ENCODE measurements around the gene HIVEP3. TPM values are rescaled to one million over a fixed set of nuclear protein-coding genes. Genes with fewer than 3 reads are reported as not detected.

HIVEP3 gene
- total and polyA plus RNA-seq, 2 of the 13 experiments (the other 11 are each of a cell fraction or from before 2014, with no cell fraction given), result 0.05 TPM; not detected in 1

DNA sequence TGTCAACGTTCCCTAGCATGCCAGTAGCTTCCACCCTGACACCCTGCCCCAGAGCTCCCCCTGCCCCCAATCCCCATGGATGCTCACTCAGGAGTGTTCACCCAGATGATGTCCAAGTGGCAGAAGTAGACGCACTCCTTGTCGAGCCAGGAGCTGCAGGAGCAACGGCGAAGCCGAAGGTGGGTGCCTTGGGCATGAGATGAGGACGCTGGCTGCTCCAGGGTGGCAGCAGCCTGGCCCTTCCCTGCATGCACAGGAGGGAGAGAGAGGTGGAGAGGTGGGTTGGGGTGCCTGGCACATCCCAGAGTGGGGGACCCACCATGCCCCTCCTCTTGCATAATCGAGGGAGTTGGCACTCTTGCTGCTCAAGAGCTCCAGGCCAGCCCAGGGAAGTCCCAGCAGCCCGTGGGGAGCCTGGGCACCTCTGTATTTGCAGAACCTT, 434.7 kb downstream of the HIVEP3 start:
- Histone ChIP-seq H4K20me1 (ENCODE audit: insufficient read depth, low read length) (no peaks in the 10 kb centered on the region), H3K9ac (ENCODE audit: insufficient read depth, low read depth, low read length) (no peak overlapping the region), H3K27me3 (ENCODE audit: control insufficient read depth in 1 of 2, insufficient read depth in 2 of 2, low read length in 2 of 2) (peaks cover 0 to 8% of the 10 kb centered on the region in 2 experiments; a peak in 3 of 5 replicates), H3K4me3 (replicated peaks in 1 of 3; ENCODE audit: insufficient read depth in 1 of 3, low read depth in 2 of 3, low read length in 3 of 3) (no peak overlapping the region), H3K79me2 (ENCODE audit: insufficient read depth, low read length) (no peaks in the 10 kb centered on the region), H3K4me1 (ENCODE audit: insufficient read depth, low read length) (peaks cover 26% of the 10 kb centered on the region), H3K4me2 (ENCODE audit: low read depth, low read length) (no peak overlapping the region), H3K36me3 (replicated peaks in 1 of 2; ENCODE audit: control insufficient read depth in 1 of 2, insufficient read depth in 2 of 2, low read length in 2 of 2) (no peaks in the 10 kb centered on the region), H3K9me3 (ENCODE audit: low read length) (no peaks in the 10 kb centered on the region), H2AFZ (ENCODE audit: low read length) (no peak overlapping the region), H3K27ac (ENCODE audit: extremely low read length, insufficient read depth, low read length) (no peak overlapping the region)
- FAIRE-seq (no peak), ATAC-seq (no peak), DNase-seq (ENCODE audit: low spot score) (no peak)
- no TSS peak for BruUV-seq (replicated peaks)
- POLR2A ChIA-PET, result no interaction called here
- in situ Hi-C loops (cut with HindIII; ENCODE audit: extremely low pct_ligation_motif_present, low pct_unique_long_range_greater_than_20kb), result no loop called here
- TF ChIP-seq CC2D1A (CRISPR knock-in tag; IDR thresholded peaks at IDR 0.05) (no peak), TBX2 (CRISPR knock-in tag; IDR thresholded peaks at IDR 0.05; ENCODE audit: borderline replicate concordance) (no peak), ZNF747 (CRISPR knock-in tag; IDR thresholded peaks at IDR 0.05; ENCODE audit: borderline replicate concordance) (no peak), ZNF256 (CRISPR knock-in tag; conservative IDR thresholded peaks at IDR 0.05) (no peak), KMT2A (CRISPR knock-in tag; IDR thresholded peaks at IDR 0.05) (no peak), GZF1 (CRISPR knock-in tag; IDR thresholded peaks at IDR 0.05) (no peak), ZNF34 (CRISPR knock-in tag; IDR thresholded peaks at IDR 0.05; ENCODE audit: borderline replicate concordance) (no peak), NCOA5 (CRISPR knock-in tag; IDR thresholded peaks at IDR 0.05) (no peak), SKI (IDR thresholded peaks at IDR 0.05; ENCODE audit: partially characterized antibody) (no peak), NR2F2 (IDR thresholded peaks at IDR 0.05; ENCODE audit: borderline replicate concordance, low read depth) (no peak), GABPA (IDR thresholded peaks at IDR 0.05; ENCODE audit: low read depth, low read length) (no peak), GABPA (CRISPR knock-in tag; IDR thresholded peaks at IDR 0.05; ENCODE audit: low read depth) (no peak), YEATS2 (CRISPR knock-in tag; IDR thresholded peaks at IDR 0.05; ENCODE audit: borderline replicate concordance) (no peak), MTF1 (CRISPR knock-in tag; IDR thresholded peaks at IDR 0.05) (no peak), ZBTB38 (CRISPR knock-in tag; IDR thresholded peaks at IDR 0.05) (no peak)
- TF ChIP-seq, protein P1, sequence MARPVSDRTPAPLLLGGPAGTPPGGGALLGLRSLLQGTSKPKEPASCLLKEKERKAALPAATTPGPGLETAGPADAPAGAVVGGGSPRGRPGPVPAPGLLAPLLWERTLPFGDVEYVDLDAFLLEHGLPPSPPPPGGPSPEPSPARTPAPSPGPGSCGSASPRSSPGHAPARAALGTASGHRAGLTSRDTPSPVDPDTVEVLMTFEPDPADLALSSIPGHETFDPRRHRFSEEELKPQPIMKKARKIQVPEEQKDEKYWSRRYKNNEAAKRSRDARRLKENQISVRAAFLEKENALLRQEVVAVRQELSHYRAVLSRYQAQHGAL (CRISPR knock-in tag; IDR thresholded peaks at IDR 0.05; ENCODE audit: not compliant biosample characterization), result no peak
- TF ChIP-seq, protein P2, sequence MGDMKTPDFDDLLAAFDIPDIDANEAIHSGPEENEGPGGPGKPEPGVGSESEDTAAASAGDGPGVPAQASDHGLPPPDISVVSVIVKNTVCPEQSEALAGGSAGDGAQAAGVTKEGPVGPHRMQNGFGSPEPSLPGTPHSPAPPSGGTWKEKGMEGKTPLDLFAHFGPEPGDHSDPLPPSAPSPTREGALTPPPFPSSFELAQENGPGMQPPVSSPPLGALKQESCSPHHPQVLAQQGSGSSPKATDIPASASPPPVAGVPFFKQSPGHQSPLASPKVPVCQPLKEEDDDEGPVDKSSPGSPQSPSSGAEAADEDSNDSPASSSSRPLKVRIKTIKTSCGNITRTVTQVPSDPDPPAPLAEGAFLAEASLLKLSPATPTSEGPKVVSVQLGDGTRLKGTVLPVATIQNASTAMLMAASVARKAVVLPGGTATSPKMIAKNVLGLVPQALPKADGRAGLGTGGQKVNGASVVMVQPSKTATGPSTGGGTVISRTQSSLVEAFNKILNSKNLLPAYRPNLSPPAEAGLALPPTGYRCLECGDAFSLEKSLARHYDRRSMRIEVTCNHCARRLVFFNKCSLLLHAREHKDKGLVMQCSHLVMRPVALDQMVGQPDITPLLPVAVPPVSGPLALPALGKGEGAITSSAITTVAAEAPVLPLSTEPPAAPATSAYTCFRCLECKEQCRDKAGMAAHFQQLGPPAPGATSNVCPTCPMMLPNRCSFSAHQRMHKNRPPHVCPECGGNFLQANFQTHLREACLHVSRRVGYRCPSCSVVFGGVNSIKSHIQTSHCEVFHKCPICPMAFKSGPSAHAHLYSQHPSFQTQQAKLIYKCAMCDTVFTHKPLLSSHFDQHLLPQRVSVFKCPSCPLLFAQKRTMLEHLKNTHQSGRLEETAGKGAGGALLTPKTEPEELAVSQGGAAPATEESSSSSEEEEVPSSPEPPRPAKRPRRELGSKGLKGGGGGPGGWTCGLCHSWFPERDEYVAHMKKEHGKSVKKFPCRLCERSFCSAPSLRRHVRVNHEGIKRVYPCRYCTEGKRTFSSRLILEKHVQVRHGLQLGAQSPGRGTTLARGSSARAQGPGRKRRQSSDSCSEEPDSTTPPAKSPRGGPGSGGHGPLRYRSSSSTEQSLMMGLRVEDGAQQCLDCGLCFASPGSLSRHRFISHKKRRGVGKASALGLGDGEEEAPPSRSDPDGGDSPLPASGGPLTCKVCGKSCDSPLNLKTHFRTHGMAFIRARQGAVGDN (CRISPR knock-in tag; IDR thresholded peaks at IDR 0.05), result no peak
- TF ChIP-seq, protein P3, sequence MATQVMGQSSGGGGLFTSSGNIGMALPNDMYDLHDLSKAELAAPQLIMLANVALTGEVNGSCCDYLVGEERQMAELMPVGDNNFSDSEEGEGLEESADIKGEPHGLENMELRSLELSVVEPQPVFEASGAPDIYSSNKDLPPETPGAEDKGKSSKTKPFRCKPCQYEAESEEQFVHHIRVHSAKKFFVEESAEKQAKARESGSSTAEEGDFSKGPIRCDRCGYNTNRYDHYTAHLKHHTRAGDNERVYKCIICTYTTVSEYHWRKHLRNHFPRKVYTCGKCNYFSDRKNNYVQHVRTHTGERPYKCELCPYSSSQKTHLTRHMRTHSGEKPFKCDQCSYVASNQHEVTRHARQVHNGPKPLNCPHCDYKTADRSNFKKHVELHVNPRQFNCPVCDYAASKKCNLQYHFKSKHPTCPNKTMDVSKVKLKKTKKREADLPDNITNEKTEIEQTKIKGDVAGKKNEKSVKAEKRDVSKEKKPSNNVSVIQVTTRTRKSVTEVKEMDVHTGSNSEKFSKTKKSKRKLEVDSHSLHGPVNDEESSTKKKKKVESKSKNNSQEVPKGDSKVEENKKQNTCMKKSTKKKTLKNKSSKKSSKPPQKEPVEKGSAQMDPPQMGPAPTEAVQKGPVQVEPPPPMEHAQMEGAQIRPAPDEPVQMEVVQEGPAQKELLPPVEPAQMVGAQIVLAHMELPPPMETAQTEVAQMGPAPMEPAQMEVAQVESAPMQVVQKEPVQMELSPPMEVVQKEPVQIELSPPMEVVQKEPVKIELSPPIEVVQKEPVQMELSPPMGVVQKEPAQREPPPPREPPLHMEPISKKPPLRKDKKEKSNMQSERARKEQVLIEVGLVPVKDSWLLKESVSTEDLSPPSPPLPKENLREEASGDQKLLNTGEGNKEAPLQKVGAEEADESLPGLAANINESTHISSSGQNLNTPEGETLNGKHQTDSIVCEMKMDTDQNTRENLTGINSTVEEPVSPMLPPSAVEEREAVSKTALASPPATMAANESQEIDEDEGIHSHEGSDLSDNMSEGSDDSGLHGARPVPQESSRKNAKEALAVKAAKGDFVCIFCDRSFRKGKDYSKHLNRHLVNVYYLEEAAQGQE (IDR thresholded peaks at IDR 0.05; ENCODE audit: borderline replicate concordance in 1 of 2, low read depth in 1 of 2, low read length in 2 of 2), result no peak
- intact Hi-C loops (cut with micrococcal nuclease; ENCODE audit: unreplicated experiment), result no loop called here
- CTCF ChIA-PET (ENCODE audit: low intra/inter-chr PET ratio, low total read pairs), result no interaction called here
- WGBS (ENCODE audit: low lambda C conversion rate), result 40% methylated on average over 4 of the region's 9 CpGs

All from HepG2 (cell line).